ENCODE measurements around the gene ANO6.

GRCh38 chr12:45208604-45209487, 7.0 kb upstream of the ANO6 start:
- TF ChIP-seq, protein P1, sequence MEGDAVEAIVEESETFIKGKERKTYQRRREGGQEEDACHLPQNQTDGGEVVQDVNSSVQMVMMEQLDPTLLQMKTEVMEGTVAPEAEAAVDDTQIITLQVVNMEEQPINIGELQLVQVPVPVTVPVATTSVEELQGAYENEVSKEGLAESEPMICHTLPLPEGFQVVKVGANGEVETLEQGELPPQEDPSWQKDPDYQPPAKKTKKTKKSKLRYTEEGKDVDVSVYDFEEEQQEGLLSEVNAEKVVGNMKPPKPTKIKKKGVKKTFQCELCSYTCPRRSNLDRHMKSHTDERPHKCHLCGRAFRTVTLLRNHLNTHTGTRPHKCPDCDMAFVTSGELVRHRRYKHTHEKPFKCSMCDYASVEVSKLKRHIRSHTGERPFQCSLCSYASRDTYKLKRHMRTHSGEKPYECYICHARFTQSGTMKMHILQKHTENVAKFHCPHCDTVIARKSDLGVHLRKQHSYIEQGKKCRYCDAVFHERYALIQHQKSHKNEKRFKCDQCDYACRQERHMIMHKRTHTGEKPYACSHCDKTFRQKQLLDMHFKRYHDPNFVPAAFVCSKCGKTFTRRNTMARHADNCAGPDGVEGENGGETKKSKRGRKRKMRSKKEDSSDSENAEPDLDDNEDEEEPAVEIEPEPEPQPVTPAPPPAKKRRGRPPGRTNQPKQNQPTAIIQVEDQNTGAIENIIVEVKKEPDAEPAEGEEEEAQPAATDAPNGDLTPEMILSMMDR (conservative IDR thresholded peaks at IDR 0.05; ENCODE audit: low read depth, low read length) = no peak
- no peak for TF ChIP-seq USF2 (IDR thresholded peaks at IDR 0.05; ENCODE audit: low read depth, low read length)

Measured in IMR-90 (cell line).